ENCODE data around the gene MAP1S. TPM values are rescaled to one million over a fixed set of nuclear protein-coding genes. Genes with fewer than 3 reads are reported as not detected.
A peak's percentile ranks its signal among the peaks of the same experiment; 100 is the strongest.

The MAP1S gene
- total RNA-seq, 1 donor from 2014 or later: 93.4 TPM

DNA sequence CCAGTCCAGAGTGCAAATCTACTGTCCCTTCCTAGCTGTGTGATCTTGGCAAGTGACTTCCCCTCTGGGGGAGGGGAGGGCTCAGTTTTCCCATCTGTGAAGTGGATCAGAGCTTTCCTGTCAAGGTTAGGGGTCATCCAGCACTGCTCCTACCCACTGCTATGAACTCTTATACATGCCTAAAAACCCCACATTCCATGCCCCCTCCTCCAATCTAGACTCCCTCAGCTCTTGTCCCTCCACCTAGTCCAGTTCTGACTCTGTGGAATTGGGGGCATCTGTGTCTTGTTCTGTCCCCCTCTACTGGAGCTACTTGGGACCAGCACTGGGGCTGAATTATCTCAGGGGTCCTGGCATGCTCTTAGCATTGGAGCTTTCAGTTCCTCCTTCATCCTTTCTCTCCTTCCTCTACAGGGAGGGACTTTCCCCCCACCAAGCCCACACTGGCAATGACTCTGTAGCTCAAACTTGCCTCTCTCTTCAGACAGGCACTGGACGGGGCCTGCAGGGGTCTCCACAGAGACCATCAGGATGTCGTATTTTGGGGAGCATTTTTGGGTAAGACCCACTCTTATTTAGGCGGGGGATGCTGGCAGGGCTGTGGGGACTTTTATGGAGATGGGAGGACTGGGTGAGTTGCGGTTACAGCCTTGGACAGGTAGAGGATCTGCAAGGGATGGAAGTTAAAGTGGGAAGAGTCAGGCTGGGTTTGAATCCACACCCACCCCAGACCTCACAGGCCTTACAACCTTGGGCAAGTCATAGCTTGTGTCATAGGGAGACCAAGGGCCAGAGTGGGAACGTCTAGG lies 35.6 kb downstream of the MAP1S start:
- Mint-ChIP-seq H3K27ac (ENCODE audit: unreplicated experiment) (peak overlapping the region; percentile 97), H3K36me3 (ENCODE audit: low read depth) (no peaks in the 10 kb centered on the region), H3K4me3 (peak overlapping the region; percentile 34), H3K9me3 (no peaks in the 10 kb centered on the region), H3K4me1 (peaks cover 31% of the 10 kb centered on the region), H3K27me3 (ENCODE audit: low read depth) (no peaks in the 10 kb centered on the region)
- DNase-seq (ENCODE audit: low read depth, low spot score): no peak
- TF ChIP-seq, protein P1, sequence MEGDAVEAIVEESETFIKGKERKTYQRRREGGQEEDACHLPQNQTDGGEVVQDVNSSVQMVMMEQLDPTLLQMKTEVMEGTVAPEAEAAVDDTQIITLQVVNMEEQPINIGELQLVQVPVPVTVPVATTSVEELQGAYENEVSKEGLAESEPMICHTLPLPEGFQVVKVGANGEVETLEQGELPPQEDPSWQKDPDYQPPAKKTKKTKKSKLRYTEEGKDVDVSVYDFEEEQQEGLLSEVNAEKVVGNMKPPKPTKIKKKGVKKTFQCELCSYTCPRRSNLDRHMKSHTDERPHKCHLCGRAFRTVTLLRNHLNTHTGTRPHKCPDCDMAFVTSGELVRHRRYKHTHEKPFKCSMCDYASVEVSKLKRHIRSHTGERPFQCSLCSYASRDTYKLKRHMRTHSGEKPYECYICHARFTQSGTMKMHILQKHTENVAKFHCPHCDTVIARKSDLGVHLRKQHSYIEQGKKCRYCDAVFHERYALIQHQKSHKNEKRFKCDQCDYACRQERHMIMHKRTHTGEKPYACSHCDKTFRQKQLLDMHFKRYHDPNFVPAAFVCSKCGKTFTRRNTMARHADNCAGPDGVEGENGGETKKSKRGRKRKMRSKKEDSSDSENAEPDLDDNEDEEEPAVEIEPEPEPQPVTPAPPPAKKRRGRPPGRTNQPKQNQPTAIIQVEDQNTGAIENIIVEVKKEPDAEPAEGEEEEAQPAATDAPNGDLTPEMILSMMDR (conservative IDR thresholded peaks at IDR 0.05): no peak

DNA sequence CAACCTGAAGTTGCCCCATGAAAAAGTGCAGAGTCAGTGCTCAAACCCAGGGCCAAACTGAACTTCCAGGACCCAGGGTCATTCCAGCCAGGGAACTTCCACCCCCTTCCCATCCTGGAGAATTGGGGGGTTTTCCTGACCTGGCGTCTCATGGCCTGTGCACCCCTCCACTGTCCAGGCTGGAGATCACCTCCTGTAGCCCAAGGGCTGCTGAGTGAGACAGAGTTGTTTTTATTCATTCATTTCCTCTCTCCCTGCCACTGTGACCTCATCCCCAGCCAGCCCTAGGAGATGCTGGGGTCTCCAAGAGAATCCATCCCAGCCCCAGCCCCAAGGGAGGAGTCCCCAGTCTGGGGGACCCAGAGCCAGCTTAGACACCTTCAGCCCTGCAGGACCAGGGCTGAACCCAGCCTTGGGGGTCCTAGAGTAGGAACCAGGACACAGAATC lies 36.2 kb downstream of the MAP1S start:
- peaks cover 30% of the 10 kb centered on the region for H3K4me1 Mint-ChIP-seq
- DNase-seq (ENCODE audit: low read depth, low spot score): no peak
- TF ChIP-seq, protein P1 (conservative IDR thresholded peaks at IDR 0.05): no peak
- no peaks in the 10 kb centered on the region for H3K36me3 Mint-ChIP-seq (ENCODE audit: low read depth)
- H3K4me3 Mint-ChIP-seq: peak overlapping the region; percentile 54
- no peaks in the 10 kb centered on the region for H3K9me3 Mint-ChIP-seq
- H3K27ac Mint-ChIP-seq (ENCODE audit: unreplicated experiment): no peak overlapping the region
- H3K27me3 Mint-ChIP-seq (ENCODE audit: low read depth): no peaks in the 10 kb centered on the region

DNA sequence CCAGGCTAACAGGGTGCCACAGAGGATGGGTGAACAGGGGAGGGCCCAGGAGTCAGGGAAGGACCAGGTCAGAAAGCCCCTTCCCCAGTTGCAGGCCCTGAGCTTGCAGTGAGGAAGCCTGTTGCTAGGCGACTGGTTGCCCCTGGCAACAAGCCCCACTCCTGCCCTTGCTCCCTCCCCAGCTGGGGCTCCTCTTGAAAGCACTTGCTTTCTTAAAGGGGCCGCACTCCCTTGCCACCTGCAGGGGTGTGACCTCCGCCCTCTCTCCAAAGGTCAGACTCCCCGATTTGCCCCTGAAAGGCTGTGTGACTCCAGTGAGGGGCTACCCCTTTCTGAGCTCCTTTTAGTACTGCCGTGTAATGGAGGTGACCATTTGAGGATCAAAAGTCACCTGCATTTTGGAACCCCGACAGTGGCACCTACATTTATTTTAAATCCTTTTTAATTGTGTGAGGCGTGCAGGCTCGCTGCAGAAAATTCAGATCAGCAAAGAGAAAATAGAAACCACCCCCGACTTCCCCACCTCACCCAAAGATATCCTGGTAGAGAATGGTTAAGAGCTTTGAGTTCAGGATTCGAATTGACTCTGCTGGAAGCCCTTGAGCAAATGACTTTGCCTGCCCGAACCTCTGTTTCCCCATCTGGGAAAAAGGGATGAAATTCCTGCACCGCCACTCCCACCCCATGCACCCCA lies 36.8 kb downstream of the MAP1S start:
- Mint-ChIP-seq H3K4me3 (no peak overlapping the region), H3K9me3 (no peaks in the 10 kb centered on the region), H3K4me1 (peaks cover 30% of the 10 kb centered on the region), H3K27me3 (ENCODE audit: low read depth) (no peaks in the 10 kb centered on the region), H3K36me3 (ENCODE audit: low read depth) (no peaks in the 10 kb centered on the region), H3K27ac (ENCODE audit: unreplicated experiment) (no peak overlapping the region)
- TF ChIP-seq, protein P1 (conservative IDR thresholded peaks at IDR 0.05): no peak
- DNase-seq (ENCODE audit: low read depth, low spot score): peak; percentile 79

DNA sequence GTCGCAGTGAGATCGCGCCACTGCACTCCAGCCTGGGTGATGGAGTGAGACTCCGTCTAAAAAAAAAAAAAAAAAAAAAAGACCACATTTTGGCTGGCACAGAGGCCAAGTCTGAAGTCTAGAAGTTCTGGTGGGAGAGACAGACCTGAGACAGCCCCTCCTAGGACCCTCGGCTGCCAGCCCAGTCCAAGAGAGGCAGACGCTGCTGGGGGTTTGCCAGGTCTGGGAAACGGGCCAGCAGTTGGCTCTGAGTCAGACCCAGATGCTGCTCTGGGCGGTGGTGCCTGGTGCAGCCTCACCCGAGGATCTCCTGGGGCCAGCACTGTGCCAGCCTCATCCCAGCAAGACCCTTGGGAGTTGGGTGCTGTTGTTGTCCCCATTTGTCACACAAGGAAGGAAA lies 37.8 kb downstream of the MAP1S start:
- Mint-ChIP-seq H3K4me3 (no peak overlapping the region), H3K27me3 (ENCODE audit: low read depth) (no peaks in the 10 kb centered on the region), H3K27ac (ENCODE audit: unreplicated experiment) (no peak overlapping the region), H3K36me3 (ENCODE audit: low read depth) (no peaks in the 10 kb centered on the region), H3K4me1 (peaks cover 32% of the 10 kb centered on the region), H3K9me3 (no peaks in the 10 kb centered on the region)
- no peak for DNase-seq (ENCODE audit: low read depth, low spot score)
- TF ChIP-seq, protein P1 (conservative IDR thresholded peaks at IDR 0.05): no peak

DNA sequence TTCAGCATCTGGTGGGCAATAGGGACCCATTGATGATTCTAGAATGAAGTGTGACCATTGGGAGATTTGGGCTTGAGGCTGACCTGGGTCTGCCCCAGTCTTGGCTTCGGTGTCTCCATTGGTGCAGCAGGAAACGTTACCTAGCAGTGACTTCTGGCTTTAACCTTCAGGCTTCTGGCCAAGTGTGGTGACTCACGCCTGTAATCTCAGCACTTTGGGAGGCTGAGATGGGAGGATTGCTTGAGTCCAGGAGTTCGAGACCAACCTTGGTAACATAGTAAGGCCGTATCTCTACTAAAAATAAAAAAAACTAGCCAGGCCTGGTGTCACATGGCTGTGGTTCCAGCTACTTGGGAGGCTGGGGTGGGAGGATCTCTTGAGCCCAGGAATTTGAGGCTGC lies 39.2 kb downstream of the MAP1S start:
- DNase-seq (ENCODE audit: low read depth, low spot score): no peak
- Mint-ChIP-seq H3K4me1 (peaks cover 40% of the 10 kb centered on the region), H3K27me3 (ENCODE audit: low read depth) (no peaks in the 10 kb centered on the region), H3K27ac (ENCODE audit: unreplicated experiment) (peak overlapping the region; percentile 72), H3K9me3 (peaks cover 5% of the 10 kb centered on the region), H3K4me3 (no peak overlapping the region), H3K36me3 (ENCODE audit: low read depth) (no peaks in the 10 kb centered on the region)
- TF ChIP-seq, protein P1 (conservative IDR thresholded peaks at IDR 0.05): no peak

Measured in neural crest cell (in vitro differentiated cells).